Left lobe of liver (tissue), 2 donors: ENCODE results near the gene CTDSPL. TPM values are rescaled to one million over a fixed set of nuclear protein-coding genes. Genes with fewer than 3 reads are reported as not detected.
"Not testable (repeated sequence)": the region's sequence is repeated elsewhere in the genome, so short reads cannot be mapped to it uniquely, and the experiment has no call there.

Experiments
- ATAC-seq: fragments of 200-7000 bp; cut with Tn5 transposase; one replicate; pipeline ENCODE4 v1.9.1; 2020; ENCODE audit warnings: mild to moderate bottlenecking, moderate library complexity
- DNase-seq: peaks from one replicate; pipeline ENCODE4 v3.0.0-alpha.2; 2020; ENCODE audit warnings: low spot score
- total RNA-seq: library from RNA; stranded (reverse); gene quantifications from one replicate; pipeline ENCODE4 v1.2.1, GENCODE V29; 2021
- donor health status: DM: no; HTN: no; CAD: no; lungs with moderate emphysema.
- donor health status: DM: no; HTN: yes; CAD: no.

The CTDSPL gene
- total RNA-seq, 1 donor from 2014 or later, result 22.1 TPM

- no peak for DNase-seq
- peak; percentile 38 for ATAC-seq
Measured at GRCh38 chr3:38031022-38031994, 169.6 kb downstream of the CTDSPL start.

GRCh38 chr3:38032328-38032865 lies 170.7 kb downstream of the CTDSPL start:
- ATAC-seq (no peak), DNase-seq (no peak)

- not testable (repeated sequence) for DNase-seq, ATAC-seq
Measured at GRCh38 chr3:38033586-38033985, 171.9 kb downstream of the CTDSPL start.

Other genes starting within 250 kb of the CTDSPL start
- gene VILL, start 128.9 kb downstream of the CTDSPL start, total RNA-seq, result 0.48 TPM
- 11.3 TPM for gene PLCD1, start 167.8 kb downstream of the CTDSPL start, total RNA-seq
- gene DLEC1, start 177.3 kb downstream of the CTDSPL start, total RNA-seq, result 0.05 TPM